ENCODE results near the gene CRIM1. TPM values are rescaled to one million over a fixed set of nuclear protein-coding genes. Genes with fewer than 3 reads are reported as not detected.

The CRIM1 gene
- total and polyA plus RNA-seq, 2 of the 8 experiments (the other 6 are each of a cell fraction or from before 2014, with no cell fraction given) = 9.4 to 28.4 TPM

DNA sequence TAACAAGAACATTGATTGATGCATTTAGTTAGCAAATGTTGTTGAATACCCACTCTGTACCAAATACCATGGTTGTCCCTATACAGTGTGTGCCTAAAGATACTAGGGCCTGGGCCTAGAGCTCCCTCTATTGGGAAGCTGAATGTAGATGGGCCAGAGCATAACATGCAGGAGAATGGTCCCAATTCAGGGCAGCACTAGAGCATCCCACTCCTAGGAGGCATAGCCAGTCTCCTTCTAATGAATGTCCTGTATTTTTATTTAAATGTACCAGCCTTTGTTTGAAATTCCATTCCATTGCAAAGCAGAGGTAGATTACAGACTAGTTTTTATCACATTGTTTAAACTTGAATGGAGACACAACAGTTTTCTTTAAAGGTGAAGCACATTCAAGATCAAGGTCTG, 151.8 kb downstream of the CRIM1 start (continued):
- TF ChIP-seq FOSL1 (IDR thresholded peaks at IDR 0.05; ENCODE audit: insufficient read depth, low read depth, low read length) (no peak), GTF2F1 (IDR thresholded peaks at IDR 0.05; ENCODE audit: borderline replicate concordance, low read depth, low read length) (no peak), POLR2A (IDR thresholded peaks at IDR 0.05; ENCODE audit: control extremely low read depth in 1 of 2, low read depth in 2 of 2, low read length in 2 of 2) (no peak), HDAC6 (IDR thresholded peaks at IDR 0.05; ENCODE audit: low read depth, low read length) (no peak), RAD21 (IDR thresholded peaks at IDR 0.05 in 1 of 2, conservative IDR thresholded peaks at IDR 0.05 in 1 of 2; ENCODE audit: low read depth in 2 of 2, low read length in 2 of 2) (peak; percentile 93 to 94), SIN3A (conservative IDR thresholded peaks at IDR 0.05 in 1 of 2, IDR thresholded peaks at IDR 0.05 in 1 of 2; ENCODE audit: low read depth in 1 of 2, low read length in 2 of 2) (no peak), NRF1 (IDR thresholded peaks at IDR 0.05; ENCODE audit: low read depth, low read length) (no peak), JUND (IDR thresholded peaks at IDR 0.05; ENCODE audit: low read length) (no peak), SRF (IDR thresholded peaks at IDR 0.05; ENCODE audit: low read depth, low read length) (no peak), TBP (IDR thresholded peaks at IDR 0.05; ENCODE audit: low read depth, low read length) (no peak)
